Dedifferentiated amniotic fluid mesenchymal stem cell (primary cell): ENCODE results near the gene LHX2.

ENCODE experiments used
- DNase-seq: peaks from one replicate; pipeline ENCODE4 v3.0.0-alpha.2; 2016; ENCODE audit errors: extremely low spot score

LHX2 gene

DNA sequence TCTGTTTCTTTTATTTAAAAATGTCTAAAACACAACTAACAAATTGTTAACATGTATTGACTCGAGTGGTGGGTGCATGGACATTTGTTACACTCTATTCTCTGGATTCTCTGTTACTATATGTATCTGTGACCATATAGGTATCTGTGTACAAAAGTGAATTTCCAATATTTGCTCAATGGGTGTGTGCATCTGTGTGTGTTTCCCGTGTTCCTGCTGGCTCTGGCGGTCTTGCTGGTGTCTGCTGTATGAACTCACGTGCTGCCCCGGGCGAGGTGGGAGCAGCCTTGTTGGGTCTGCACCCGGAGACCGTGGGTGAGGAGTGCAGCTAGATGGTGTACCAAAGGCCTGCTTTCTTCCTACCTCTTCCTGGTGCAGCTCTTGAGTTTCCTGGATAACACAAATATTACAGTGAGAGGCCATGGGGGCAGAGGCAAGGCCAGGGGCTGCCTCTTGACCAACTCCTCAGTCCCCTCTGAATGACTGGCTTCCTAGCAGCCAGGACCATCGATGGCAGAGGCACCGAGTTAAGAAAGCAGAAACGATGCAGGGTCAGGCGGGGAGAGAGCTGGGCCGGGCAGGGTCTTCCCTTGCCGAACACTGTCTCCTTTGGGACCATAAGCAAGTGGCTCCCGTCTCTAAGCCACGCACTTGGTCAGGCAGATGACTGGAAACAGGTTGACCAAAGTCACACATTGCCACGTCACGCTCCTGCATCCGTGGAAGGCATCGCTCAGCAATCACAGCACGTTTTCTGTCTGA is 49.5 kb downstream of the LHX2 start:
- no peak for DNase-seq

GRCh38 chr9:124062172-124062571 is 50.6 kb downstream of the LHX2 start:
- no peak for DNase-seq

DNA sequence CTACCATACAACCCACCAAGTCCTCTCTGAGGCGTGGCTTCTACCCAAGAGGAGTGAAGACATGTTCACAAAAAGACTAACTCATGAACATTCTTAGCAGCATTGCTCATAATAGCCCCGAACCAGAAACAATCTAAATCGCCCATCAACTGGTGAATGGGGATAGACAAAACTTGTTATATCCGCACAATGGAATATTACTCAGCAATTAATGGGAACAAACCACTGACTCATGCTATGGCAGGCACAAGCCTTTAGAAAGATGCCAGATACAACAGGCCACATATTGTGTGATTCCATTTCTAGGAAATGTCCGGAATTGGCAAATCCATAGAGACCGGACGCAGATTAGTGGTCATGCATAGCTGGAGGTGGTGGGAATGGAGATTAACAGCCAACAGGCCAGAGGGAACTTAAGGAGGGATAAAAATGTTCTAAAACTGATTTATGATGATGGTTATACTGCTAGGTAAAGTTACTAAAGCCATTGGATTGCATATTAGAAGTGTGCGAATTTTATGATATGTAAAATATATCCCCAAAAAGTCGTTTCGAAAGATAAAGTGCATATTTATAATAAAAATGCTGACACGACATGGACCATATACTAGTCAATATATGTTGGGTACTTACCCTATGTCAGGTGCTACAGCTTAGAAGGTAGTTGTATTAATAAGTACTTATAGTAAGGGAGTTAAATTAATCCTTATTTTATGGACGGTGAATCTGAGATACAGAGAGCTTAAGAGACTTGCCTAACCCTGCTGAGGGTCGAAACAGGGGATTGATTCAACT is 55.4 kb downstream of the LHX2 start:
- DNase-seq = no peak

- no peak for DNase-seq
Measured at GRCh38 chr9:124068251-124068650, 56.7 kb downstream of the LHX2 start.

- no peak for DNase-seq
Measured at GRCh38 chr9:124074746-124075145, 63.2 kb downstream of the LHX2 start.

DNA sequence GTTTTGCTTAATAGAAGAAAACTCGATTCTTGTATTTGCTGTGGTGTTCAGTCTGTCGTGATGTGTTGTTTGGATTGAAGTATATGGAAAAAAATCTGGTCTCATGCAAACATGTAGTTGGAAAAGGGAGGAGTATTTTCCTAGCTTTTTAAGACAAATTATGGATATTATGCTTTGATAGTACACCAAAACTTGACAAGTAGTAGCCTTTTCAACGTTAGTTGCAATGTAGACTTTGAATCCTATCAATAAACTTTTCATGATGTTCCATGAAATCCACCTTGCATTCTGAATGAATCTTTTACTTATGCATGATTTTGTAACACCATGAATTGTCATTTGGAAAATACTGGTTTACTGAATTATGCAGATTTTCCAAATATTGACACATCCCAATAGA is 64.2 kb downstream of the LHX2 start:
- DNase-seq = no peak

GRCh38 chr9:124077915-124078572 is 66.5 kb downstream of the LHX2 start:
- DNase-seq = no peak

- DNase-seq = peak; percentile 32
Measured at GRCh38 chr9:124078641-124079040, 67.1 kb downstream of the LHX2 start.

- peak; percentile 30 for DNase-seq
Measured at GRCh38 chr9:124079176-124079925, 67.8 kb downstream of the LHX2 start.

GRCh38 chr9:124082622-124083021 is 71.1 kb downstream of the LHX2 start:
- no peak for DNase-seq
